Measurements from ENCODE around the gene SNX22. TPM values are rescaled to one million over a fixed set of nuclear protein-coding genes. Genes with fewer than 3 reads are reported as not detected.

Gene SNX22
- total and polyA plus RNA-seq, 9 of the 15 experiments (the other 6 are each of a cell fraction or from before 2014, with no cell fraction given) = 0.91 to 3.0 (median 2.0) TPM

DNA sequence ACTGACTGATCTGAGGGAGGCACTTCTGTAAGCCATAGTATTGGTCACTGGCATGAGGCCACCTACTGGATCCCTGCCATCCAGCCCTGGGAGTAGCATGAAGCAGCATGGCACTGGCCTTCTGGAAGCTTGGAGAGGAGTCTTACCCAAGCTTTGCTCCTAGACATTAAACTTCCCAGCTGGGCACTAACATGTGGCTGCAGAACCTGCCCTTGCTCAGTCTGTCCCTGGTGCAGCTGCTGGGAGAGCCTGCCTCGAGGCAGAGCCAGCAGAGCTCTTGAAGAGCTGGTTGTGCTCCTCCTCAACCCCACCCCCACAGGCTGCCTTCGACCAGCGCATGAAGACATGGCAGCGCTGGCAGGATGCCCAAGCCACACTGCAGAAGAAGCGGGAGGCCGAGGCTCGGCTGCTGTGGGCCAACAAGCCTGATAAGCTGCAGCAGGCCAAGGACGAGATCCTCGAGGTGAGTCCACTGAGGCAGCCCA is 17.1 kb upstream of the SNX22 start (continued):
- no peak for TF ChIP-seq NFIX (CRISPR knock-in tag; IDR thresholded peaks at IDR 0.05; ENCODE audit: low read depth)

- POLR2A ChIA-PET = no interaction called here
- Histone ChIP-seq H3K4me3 (no peak overlapping the region), H3K36me3 (ENCODE audit: control insufficient read depth, insufficient read depth, low read length) (peaks cover 70% of the 10 kb centered on the region), H3K27ac (ENCODE audit: extremely low read depth, low read depth, low read length) (no peak overlapping the region), H3K27me3 (ENCODE audit: control insufficient read depth in 2 of 2, insufficient read depth in 2 of 2, low read length in 2 of 2) (no peaks in the 10 kb centered on the region), H3K9ac (ENCODE audit: insufficient read depth in 1 of 2, low read depth in 2 of 2, low read length in 2 of 2) (no peak overlapping the region), H3K9me1 (ENCODE audit: control insufficient read depth, insufficient read depth, low read length) (no peaks in the 10 kb centered on the region), H3K9me3 (replicated peaks; ENCODE audit: control insufficient read depth, insufficient read depth, low read depth, low read length) (no peaks in the 10 kb centered on the region), H2AFZ (ENCODE audit: low read depth, low read length) (no peak overlapping the region), H3K79me2 (ENCODE audit: control insufficient read depth, insufficient read depth, low read length) (no peaks in the 10 kb centered on the region), H4K20me1 (replicated peaks; ENCODE audit: control insufficient read depth, insufficient read depth, low read length) (peaks cover 7% of the 10 kb centered on the region; the same call in 1 of the 2 replicates), H3K4me1 (replicated peaks in 1 of 2; ENCODE audit: control insufficient read depth in 2 of 2, insufficient read depth in 2 of 2, low read length in 2 of 2) (peaks cover 0 to 9% of the 10 kb centered on the region in 2 experiments; a peak in 3 of 5 replicates), H3K4me2 (ENCODE audit: insufficient read depth, low read length) (no peak overlapping the region)
- ATAC-seq (no peak), FAIRE-seq (no peak), DNase-seq (ENCODE audit: extremely low read depth in 1 of 4, low spot score in 3 of 4) (no peak)
- 92% methylated on average over 7 of the region's 7 CpGs for WGBS (ENCODE audit: insufficient coverage, low coverage, missing lambda C conversion rate)
- TF ChIP-seq ID3 (CRISPR knock-in tag; IDR thresholded peaks at IDR 0.05) (no peak), ID3 (tag; IDR thresholded peaks at IDR 0.05) (no peak), ZNF57 (CRISPR knock-in tag; IDR thresholded peaks at IDR 0.05) (no peak), HDAC6 (IDR thresholded peaks at IDR 0.05; ENCODE audit: low read depth, low read length) (no peak), PHF8 (IDR thresholded peaks at IDR 0.05; ENCODE audit: borderline replicate concordance, low read length) (no peak), GATA2 (CRISPR knock-in tag; IDR thresholded peaks at IDR 0.05) (no peak), ZFPM2 (CRISPR knock-in tag; IDR thresholded peaks at IDR 0.05) (no peak), ZNF398 (CRISPR knock-in tag; IDR thresholded peaks at IDR 0.05) (no peak), MED1 (CRISPR knock-in tag; IDR thresholded peaks at IDR 0.05; ENCODE audit: borderline replicate concordance) (no peak), SUPT5H (IDR thresholded peaks at IDR 0.05) (no peak), BMI1 (IDR thresholded peaks at IDR 0.05; ENCODE audit: low read length) (no peak), EP400 (IDR thresholded peaks at IDR 0.05) (no peak), HDAC2 (IDR thresholded peaks at IDR 0.05) (no peak), MYNN (IDR thresholded peaks at IDR 0.05) (no peak), MYNN (CRISPR knock-in tag; IDR thresholded peaks at IDR 0.05) (no peak), ZNF282 (CRISPR knock-in tag; IDR thresholded peaks at IDR 0.05) (no peak), ZNF785 (CRISPR knock-in tag; IDR thresholded peaks at IDR 0.05) (no peak)
- TF ChIP-seq, protein P1, sequence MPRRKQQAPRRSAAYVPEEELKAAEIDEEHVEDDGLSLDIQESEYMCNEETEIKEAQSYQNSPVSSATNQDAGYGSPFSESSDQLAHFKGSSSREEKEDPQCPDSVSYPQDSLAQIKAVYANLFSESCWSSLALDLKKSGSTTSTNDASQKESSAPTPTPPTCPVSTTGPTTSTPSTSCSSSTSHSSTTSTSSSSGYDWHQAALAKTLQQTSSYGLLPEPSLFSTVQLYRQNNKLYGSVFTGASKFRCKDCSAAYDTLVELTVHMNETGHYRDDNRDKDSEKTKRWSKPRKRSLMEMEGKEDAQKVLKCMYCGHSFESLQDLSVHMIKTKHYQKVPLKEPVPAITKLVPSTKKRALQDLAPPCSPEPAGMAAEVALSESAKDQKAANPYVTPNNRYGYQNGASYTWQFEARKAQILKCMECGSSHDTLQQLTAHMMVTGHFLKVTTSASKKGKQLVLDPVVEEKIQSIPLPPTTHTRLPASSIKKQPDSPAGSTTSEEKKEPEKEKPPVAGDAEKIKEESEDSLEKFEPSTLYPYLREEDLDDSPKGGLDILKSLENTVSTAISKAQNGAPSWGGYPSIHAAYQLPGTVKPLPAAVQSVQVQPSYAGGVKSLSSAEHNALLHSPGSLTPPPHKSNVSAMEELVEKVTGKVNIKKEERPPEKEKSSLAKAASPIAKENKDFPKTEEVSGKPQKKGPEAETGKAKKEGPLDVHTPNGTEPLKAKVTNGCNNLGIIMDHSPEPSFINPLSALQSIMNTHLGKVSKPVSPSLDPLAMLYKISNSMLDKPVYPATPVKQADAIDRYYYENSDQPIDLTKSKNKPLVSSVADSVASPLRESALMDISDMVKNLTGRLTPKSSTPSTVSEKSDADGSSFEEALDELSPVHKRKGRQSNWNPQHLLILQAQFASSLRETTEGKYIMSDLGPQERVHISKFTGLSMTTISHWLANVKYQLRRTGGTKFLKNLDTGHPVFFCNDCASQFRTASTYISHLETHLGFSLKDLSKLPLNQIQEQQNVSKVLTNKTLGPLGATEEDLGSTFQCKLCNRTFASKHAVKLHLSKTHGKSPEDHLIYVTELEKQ (CRISPR knock-in tag; IDR thresholded peaks at IDR 0.05) = no peak
- CTCF ChIA-PET (ENCODE audit: low intra/inter-chr PET ratio) = no interaction called here
- no TSS peak for BruUV-seq (replicated peaks)
- in situ Hi-C loops (cut with MboI) = no loop called here
- intact Hi-C loops (cut with micrococcal nuclease) = no loop called here
These were observed 15.2 kb upstream of the SNX22 start for GRCh38 chr15:64136347-64136746.

Measured in K562 (cell line).